NCI-H128 (cell line): ENCODE measurements around the gene NUDT19.
"Not testable (repeated sequence)": the region's sequence is repeated elsewhere in the genome, so short reads cannot be mapped to it uniquely, and the experiment has no call there.

ENCODE experiments used
- DNase-seq: peaks from one replicate; lab custom pipeline; 2025; ENCODE audit not compliant: unreplicated experiment; lab: John Stamatoyannopoulos, UW

The NUDT19 gene

DNA sequence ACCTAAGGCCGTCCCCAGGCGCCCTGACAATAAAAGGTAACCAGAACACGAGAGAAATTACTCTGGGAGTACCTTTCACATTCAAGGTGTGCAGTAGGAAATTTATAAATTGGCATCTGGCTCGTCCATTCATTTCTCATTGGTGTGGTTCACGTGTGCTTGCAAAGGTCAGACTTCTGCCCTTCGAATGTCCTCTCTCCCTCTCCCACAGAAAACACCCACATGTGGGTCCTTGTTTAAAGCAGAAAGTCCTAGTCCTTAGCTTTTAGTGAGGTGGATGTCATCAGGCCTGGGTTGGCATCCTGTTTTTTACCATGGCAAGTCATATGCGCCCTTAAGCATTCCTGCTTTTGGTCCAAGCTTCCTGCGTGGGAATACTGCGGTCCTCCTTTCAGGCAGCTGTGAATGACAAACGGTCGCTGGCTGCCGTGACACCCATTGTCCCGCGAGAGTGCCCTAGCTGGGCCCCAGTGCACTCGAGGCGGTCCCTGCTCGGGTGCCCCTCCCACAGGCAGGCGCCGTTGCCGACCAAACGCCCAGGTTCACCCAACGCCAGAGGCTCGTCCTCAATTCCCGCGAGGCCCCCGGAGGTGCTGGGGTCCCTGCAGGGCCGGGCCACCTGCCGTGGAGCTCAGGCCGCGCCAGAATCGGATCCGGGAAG is at the start of gene NUDT19:
Gene NUDT19 (plus strand): TSS at position 531 of the 661 bp plus-strand sequence. CDS start 140 bp downstream, outside the sequence.
- DNase-seq, result peak; percentile 56

DNA sequence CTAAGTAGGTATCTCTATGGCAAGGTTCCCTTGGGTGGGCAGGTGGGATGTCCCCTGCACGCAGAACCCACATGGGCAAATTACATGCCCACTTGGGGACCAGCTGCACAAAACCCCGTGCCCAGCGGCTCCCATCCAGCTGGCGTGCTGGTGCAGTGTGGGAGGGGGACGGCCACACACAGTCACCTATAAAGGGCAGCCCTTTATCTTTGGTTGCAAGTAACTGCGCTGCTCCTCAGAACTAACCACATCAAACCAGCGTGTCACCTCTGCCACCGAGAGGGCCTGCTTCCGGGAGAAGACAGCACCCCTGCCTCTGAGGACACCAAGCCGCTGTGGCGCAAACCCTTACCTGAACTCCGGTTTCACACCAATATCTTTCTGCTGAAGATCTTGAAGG is 48.9 kb upstream of the NUDT19 start:
- DNase-seq, result no peak

DNA sequence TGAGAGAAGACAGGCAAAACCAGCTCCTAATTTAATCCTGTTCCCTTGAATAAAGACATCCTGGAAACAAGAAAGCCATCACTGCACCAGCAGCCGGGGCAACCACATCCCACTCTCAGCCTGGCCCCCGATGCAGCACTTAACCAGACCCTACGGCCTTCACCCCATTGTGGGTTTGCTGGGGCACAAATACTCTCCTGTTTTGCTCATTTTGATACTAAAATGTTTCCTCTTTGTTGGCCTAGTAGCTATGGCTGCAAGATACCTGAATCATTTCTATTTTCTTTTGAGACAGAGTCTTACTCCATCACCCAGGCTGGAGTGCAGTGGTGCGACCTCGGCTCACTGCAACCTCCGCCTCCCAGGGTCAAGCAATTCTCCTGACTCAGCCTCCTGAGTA is 45.1 kb upstream of the NUDT19 start:
- no peak for DNase-seq

DNA sequence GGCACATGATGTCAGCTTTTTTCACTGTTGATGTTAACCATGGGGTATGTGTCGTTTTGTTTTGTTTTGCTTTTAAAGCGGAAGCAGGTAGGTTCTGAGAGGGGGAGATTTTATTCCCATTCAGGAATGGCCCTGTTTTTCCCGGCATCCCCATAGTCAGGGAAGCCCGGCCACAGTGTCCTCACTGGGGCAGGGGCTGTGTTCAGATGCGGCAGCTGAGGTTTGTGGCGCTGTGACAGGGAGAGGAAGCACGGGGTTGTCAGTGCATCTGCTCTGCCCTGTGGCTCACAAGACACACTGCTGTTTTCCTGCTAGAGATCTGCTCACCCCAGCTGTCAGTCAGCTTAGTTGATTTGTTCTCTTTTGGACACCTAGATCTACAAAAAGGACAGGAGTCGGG is 44.3 kb upstream of the NUDT19 start:
- no peak for DNase-seq

DNA sequence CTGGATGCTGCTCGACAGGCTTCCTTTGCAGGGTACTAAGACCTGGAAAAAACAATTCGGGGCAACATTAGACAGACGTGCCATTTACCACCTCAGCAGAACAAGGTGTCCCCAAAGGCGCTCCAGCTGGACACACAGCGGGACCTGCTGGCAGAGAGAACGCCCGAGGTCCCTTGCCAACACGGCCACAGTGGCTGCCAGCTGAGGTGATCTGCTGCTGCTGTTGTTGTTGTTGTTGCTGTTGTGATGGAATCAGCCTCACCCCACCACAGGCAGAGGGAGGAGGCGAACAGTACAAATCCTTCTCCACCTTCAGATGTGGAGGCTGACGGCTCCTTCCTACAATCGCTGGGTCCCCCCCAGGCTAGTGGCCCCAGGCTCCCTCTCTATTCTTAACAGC is 41.9 kb upstream of the NUDT19 start:
- no peak for DNase-seq

DNA sequence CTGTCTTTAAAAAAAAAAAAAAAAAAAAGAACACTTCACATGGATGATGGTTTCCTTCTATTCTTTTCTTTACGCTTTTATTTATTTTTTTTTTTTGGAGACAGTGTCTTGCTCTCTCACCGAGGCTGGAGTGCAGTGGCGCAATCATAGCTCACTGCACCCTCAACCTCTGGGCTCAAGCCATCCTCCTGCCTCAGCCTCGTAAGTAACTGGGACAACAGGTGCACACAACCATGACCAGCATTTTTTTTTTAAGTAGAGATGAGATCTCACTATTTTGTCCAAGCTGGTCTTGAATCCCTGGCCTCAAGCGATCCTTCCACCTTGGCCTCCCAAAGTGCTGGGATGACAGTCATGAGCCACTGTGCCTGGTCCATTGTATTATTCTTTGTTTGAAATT is 41.0 kb upstream of the NUDT19 start:
- no peak for DNase-seq

DNA sequence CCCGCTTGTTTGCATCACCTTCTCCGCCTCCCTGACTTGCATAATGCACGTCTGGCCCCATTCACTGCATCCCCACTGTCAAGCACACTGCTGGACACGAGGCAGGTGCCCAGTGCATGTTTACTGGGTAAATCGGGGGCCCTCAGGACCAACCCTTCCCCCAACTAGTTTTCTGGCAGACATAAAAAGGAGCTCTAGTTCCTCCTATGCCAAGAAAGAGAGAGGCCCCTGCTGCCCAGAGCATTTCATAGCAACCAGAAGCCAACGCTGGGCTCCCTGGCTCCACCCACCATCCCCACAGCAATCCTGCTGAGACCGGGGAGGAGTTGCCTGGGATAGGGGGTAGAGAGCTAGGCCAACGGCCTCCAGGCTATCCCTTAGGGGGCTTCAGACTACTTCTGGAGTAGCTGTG is 39.9 kb upstream of the NUDT19 start:
- DNase-seq, result no peak

DNA sequence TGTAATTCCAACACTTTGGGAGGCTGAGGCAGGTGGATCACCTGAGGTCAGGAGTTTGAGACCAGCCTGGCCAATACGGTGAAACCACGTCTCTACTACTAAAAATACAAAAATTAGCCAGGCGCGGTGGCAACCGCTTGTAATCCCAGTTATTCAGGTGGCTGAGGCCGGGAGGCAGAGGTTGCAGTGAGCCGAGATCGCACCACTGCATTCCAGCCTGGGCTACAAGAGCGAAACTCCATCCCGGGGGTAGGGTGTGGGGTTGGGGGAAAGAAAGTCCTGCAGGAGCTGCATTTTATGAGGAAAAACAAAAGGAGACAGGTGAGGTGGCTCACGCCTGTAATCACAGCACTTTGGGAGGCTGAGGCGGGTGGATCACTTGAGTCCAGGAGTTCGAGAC is 39.3 kb upstream of the NUDT19 start:
- not testable (repeated sequence) for DNase-seq

DNA sequence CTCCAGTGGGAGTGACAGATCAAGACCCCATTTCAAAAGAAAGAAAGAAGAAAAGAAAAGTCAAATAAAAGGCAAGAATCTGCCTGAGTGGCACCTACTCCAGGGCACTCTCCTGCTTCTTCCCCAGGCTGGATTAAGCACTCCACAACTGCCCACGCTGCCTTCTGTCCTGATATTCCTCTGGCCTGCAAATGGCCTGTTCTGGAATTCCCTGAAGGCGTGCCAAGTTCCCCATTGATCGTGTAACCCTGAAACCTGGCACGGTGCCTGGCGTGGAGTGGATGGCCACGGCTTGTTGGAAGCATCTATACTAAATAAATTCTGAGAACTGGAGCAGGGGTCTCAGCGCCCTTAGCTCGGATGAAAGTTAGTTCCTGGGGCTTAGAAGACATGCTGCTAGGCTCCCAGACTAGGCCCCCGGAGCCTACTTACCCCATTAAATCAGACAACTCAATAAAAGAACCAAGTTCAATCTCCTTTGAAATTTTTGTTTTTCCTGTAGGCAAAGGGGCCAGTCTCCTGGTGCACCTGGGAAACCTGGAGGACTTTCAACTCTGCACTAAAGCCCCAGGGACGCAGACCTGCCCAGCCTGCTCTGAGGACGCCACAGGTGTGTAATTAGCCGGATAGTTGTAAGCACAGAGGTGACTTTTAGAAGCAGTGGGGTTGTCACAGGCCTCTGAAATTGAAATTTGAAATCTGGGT is 38.6 kb upstream of the NUDT19 start:
- DNase-seq, result no peak

DNA sequence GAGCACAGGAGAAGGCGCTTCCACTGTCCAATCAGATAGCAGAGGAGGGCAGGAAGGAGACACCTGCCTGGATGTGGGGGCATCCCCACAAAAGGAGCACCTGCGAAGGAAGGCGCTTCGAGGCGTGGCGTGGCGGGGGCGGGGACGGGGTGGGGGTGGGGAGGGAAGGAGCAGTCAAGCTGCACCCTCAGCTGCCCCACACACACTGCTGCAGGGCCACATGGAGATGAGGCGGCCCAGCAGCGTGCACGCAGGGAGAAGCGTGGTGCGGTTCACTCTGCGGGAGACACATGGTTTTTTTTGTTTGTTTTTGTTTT is 38.1 kb upstream of the NUDT19 start:
- no peak for DNase-seq

DNA sequence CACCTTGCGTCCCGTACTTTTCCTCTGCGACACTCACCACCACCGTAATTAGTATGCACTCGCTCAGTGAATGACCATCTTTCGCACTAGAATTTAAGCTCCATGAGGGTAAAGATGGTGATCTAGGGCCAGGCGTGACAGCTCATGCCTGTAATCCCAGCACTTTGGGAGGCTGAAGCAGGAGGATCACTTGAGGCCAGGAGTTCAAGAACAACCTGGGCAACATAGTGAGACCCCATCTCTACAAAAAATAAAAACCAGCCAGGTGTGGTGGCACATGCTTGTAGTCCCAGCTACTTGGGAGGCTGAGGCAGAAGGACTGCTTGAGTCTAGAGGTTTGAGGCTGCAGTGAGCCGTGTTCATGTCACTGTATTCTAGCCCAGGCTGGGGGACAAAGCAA is 35.2 kb upstream of the NUDT19 start:
- not testable (repeated sequence) for DNase-seq

DNA sequence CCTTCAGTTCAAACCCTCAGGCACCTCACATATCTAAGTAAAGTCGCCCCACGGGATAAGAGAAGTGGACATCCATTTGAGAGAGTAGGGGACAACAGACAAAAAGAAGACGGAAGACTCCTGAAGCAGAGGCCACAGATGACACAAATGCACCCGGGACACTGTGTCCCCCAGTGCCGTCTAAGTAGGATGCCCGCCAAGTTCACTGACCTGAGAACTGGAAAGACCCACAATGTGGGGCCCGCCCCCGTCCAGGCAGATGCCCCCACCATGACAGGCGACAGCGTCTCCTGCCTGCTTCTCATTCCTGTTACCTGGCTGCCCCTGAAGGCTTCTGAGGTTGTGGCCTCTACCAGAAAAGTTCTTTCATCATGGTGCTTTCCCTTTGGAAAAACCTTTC is 33.5 kb upstream of the NUDT19 start:
- no peak for DNase-seq

DNA sequence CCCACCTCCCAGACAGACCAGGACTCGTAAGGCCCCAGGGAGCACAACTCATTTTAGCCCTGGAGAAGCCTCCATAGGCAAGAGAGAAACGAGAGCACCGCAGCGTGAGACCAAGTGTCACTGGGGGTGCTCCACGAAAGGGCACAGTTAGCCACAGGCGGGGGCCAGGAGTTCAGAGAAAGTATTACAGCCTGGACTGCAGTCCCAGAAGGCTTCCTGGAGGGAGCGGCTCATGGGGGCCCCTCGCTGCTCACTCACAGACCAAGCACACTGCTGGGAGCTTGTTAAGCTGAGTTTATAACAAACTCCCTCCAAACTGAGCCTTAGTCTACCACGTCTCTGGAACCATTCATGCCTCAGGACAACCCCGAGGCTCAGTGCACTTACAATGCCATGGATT is 33.1 kb upstream of the NUDT19 start:
- no peak for DNase-seq

DNA sequence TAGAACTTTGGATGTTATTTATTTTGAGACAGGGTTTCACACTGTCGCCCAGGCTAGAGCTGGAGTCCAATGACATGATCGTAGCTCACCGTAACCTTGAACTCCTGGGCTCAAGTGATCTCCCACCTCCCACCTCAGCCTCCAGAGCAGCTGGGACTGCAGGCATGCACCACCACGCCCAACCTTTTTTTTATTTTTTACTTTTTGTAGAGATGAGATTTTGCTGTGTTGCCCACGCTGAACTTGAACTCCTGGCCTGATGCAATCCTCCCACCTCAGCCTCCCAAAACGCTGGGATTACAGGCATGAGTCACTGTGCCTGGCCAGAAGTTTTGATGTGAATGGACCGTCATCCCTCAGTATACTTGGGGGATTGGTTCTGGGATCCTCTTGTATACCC is 30.3 kb upstream of the NUDT19 start:
- no peak for DNase-seq

DNA sequence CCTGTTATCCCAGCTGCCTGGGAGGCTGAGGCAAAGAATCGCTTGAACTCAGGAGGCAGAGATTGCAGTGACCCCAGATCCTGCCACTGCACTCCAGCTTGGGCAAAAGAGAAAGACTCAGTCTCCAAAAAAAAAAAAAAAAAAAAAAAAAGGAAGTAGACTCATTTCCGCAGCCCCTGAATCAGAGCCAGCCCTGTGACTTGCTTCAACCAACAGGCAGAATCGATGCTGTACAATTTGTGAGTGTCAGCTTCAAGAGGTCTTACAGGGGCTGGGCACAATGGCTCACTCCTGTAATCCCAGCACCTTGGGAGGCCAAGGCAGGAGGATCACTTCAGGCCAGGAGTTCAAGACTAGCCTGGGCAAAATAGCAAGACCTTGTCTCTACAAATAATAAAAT is 29.4 kb upstream of the NUDT19 start:
- DNase-seq, result no peak

DNA sequence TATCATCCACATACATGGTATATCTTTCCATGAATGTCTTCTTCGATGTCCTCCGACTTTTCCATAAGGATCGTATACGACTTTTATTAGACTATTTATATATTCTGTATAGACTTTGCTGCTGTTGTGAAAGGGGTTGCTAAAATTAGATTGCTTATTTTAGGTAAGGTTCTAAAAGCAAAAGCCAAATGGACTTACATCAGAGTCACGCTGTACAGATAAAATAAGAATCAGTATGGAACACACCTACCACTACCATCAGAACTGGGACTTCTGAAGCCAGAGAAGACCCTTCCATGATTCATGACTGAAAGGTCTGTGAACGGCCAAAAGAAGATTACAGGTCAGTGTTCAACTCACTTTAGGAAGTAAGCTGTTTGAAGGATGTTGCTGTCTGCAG is 25.5 kb upstream of the NUDT19 start:
- DNase-seq, result no peak

DNA sequence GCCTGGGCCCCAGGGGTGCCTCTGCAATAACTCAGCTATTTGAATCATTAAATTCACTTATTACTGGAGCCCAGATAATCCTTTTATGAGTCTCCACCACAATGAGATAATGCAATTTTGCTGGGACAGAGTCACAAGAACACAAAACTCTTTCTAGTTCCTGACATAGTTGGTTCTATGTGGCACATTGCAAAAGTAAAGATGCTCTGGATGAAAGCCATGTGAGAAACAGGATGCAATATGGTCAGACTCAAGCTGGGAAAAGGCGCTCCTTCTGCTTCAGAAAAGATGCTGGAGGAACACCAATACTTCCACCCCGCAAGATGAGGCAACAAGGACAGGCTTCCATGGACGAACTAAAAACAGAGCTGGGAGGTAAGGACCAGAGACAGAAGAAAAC is 22.3 kb upstream of the NUDT19 start:
- no peak for DNase-seq

DNA sequence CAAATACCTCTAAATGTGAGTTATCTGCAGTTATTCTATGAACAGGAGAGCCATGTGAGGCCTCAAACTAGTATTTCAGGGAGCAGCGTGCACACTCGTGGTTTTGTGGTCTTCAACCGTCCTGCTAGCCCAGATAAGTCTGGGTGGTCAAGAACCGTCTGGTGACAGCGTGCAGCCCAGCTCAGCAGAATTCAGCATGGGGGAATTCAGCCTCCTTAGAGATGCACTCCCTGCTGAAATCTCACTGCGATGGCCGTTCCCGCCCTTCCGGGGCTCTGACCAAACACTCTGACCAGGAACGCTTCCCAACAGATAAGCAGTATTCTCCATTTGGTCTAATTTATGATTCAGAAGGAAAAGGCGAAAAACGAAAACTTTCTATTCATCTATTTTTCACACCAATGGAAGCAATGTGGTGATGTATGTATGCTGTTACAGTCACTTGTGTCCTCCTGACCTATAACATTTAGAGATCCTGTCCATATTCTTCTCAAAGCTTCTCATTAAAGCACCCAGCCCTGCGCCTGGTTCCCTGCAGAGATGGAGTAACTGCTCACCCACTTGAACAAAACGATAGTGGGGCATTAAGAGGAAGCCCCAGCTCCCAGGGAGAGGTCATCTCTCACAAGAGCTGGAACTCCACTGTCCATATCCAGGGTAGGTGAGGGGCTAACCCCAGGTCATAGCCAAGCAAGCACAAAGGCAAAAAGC is 19.6 kb upstream of the NUDT19 start:
- no peak for DNase-seq

DNA sequence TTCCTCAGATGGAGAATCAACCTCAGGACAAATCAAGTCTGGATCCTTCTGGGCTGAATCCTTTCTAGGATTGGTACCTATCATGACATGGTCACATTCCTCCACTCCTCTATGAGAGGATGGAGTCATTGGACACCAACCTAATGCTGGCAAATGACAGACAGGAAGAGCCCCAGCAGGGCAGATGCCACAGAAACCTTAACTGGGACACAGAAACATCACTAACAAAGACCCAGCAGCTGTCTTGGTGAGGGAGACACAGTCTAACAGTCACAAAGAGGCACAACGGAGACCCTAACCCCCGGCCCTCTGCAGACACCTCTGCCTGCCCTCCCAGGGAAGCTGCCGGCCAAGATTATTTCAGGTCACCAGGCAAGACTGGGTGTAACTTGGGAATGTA is 18.8 kb upstream of the NUDT19 start:
- no peak for DNase-seq

DNA sequence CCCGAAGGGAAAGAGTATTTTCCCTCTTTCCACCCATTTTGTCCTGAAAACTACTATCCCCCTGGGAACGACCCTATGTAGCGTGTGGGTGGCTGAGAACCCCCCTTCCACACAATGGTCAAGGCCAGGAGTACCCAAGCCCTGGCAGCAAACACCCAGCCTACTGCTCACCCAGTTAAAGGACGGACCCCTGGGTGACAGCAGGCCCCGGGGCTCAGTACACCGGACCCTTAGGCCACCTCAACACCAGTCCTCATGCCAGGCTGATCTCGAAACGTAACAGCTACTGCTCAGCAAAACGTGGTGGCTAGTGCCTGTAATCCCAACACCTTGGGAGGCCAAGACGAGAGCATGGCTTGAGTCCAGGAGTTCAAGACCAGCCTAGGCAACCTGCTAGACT is 18.0 kb upstream of the NUDT19 start:
- no peak for DNase-seq

DNA sequence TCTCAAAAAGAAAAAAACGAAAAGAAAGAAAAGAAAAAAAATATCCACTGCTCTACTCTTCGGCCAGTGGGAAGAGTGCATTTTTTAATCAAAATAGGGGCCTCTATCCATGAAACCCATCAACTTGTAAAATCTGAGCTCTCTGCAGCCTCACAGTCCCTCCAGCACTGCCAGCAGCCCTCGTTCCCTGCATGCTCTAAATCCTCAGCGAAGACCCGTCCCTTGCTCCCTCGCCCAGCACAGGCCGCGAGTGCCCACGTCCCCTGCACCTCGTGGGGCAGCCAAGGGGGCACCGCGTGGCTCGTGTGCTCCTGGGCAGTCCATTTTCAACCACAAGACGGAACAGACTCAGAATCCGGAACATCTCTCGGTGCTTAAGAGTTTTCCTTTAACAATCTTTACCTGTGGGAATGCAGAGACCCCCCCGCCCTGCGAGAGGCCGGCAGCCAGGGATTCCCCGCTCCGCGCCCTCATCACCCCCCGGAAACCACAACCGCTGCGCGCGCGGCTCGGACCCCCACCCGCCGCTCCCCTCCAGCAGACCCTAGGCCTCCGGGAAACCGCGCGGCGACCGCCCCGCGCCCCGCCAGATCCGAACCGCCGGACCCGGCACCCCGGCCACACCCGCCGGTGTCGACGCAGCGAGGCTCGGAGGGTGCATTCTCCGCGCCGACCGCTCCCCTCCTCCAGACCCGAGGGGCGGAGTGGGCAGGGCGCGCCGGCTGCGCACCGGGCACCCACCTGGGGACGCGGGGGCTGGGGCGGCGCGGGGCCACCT is 17.3 kb upstream of the NUDT19 start:
- no peak for DNase-seq
